Lower leg skin (tissue), 3 donors: ENCODE data around the gene CAPZA1.

Experiments used
- POLR2A ChIP-seq, 2 donors: fragments of 450-650 bp; IDR thresholded peaks; one replicate each; pipeline ENCODE4 v1.6.1; 2016 to 2017; ENCODE audit warnings: antibody characterized with exemption in 2 of 2, mild to moderate bottlenecking in 1 of 2, moderate library complexity in 1 of 2
- TF ChIP-seq, protein P1 (sequence below), 3 donors: fragments of 450-650 bp; IDR thresholded peaks; one replicate each; pipeline ENCODE4 v1.5.1; 2016; ENCODE audit warnings: antibody characterized with exemption in 3 of 3, mild to moderate bottlenecking in 3 of 3, moderate library complexity in 2 of 3

DNA sequence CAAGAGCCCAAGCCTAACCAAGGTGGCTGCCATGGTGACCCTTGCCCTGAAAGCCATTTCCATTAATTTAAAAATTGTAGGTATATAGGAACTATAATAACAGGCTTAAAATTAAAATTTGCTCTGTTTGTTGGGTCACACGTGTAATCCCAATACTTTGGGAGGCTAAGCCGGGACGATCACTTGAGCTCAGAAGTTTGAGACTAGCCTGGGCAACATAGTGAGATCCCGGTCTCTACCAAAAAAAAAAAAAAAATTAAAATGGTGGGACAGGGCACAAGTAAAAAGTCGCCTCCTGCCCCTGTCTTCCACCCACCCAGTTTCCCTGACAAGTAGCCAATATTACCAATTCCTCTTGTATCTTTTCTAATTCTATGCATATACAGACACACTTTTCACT is 6.6 kb downstream of the CAPZA1 start:
- TF ChIP-seq, protein P1, sequence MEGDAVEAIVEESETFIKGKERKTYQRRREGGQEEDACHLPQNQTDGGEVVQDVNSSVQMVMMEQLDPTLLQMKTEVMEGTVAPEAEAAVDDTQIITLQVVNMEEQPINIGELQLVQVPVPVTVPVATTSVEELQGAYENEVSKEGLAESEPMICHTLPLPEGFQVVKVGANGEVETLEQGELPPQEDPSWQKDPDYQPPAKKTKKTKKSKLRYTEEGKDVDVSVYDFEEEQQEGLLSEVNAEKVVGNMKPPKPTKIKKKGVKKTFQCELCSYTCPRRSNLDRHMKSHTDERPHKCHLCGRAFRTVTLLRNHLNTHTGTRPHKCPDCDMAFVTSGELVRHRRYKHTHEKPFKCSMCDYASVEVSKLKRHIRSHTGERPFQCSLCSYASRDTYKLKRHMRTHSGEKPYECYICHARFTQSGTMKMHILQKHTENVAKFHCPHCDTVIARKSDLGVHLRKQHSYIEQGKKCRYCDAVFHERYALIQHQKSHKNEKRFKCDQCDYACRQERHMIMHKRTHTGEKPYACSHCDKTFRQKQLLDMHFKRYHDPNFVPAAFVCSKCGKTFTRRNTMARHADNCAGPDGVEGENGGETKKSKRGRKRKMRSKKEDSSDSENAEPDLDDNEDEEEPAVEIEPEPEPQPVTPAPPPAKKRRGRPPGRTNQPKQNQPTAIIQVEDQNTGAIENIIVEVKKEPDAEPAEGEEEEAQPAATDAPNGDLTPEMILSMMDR (IDR thresholded peaks at IDR 0.05) = no peak
- TF ChIP-seq POLR2A (IDR thresholded peaks at IDR 0.05) = no peak
